NCI-H2081 treated with DMSO at 0.1 percent for 48 hours (cell line): ENCODE measurements around the gene PRM1.
"Not testable (repeated sequence)": the region's sequence is repeated elsewhere in the genome, so short reads cannot be mapped to it uniquely, and the experiment has no call there.

Source experiments
- DNase-seq: peaks from one replicate; lab custom pipeline; 2025; lab: John Stamatoyannopoulos, UW

Gene PRM1

DNA sequence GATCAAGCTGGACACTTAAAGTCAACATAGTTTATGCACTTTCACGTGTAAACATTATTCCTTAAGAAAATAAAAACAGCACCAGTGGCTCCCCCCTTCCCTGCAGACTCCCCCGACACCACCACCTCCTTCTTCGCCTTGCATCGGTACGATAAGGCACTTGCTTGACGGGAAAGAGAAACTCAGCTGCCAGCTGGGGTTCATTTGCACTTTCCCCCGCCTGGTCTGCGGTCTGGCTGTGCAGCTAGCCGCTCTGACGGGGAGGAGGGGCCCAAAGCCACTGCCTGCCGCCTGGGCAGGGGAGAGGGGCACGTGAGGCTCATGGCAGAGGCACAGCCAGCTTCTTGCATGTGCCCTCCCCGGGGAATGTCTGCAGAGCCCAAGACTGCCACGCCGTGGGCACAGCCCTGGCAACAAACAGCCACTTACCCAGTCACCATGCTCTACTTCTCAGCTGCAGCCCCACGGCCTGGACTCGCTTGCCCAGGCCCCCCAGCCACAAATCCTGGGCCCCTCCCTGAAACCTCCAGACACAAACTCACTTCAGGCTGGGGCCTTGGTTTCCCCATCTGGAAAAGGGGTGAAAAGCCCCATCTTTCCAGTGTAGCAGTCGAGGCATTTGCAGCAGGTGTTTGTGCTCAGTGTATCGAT, 16.5 kb upstream of the PRM1 start:
- no peak for DNase-seq

DNA sequence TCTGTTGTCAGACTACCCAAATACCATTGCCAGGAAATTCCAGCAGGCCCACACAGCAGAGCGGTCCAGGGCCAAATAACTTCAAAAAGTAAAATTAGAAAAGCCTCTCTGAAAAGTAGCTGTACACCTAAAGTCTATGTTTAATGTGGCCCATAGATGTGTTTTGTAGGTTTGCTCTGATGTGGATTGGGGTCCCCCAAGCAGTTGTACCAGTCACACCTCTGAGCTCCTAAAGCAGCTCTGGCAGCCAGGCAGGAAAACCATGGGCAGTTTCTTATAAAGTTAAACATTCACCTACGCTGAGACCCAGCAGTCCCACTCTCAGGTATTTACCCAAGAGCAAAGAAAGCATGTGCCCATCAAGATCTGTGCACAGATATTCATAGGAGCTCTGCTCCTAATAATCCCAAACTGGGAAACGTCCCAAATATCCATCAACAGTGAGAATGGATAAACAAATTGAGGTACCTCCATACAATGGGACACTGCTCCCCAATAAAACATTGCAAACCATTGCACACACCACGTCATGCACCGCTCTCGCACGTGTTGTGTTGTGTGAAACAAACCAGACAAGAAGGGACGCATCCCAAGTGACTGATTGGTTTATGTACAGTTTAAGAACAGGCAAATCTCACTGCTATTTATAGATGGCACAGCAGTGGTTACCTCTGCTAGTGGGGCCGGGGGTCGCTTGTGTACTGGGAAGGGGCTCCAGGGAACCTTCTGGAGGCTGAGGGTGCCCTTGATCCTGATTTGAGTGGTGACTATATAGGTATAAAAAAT, 15.8 kb upstream of the PRM1 start:
- DNase-seq = no peak

DNA sequence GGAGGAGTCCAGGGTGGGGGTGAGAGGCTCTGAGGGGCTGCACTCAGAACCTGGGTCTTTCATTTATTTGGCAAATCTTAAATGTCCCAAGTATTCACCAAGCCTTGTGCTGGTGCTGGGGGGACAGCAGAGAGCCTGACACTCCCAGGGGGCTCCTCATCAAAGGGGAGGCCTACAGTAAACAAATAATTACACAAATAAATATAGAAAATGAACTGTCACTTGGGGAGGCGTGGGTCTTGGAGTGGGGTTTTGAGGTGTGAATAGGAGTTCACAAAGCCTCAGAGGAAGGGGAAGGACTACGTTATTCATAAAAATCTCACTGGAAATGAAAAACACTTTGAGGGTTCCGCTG, 15.2 kb upstream of the PRM1 start:
- DNase-seq = no peak

DNA sequence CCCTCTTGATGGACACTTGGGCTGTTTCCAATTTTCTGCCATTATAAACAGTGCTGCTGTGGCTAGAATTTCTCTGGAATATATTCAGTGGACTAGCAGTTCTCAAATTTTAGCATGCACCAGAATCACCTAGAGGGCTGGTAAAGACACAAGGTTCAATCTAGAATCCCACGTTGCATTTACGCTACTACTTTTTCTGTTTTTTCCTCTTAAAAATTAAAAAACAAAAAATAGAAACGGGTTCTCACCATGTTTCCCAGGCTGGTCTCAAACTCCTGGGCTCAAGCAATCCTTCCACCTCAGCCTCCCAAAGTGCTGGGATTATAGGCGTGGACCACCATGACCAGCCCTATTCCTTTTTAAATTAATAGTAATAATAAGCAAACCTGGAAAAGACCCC, 14.5 kb upstream of the PRM1 start:
- DNase-seq = no peak

DNA sequence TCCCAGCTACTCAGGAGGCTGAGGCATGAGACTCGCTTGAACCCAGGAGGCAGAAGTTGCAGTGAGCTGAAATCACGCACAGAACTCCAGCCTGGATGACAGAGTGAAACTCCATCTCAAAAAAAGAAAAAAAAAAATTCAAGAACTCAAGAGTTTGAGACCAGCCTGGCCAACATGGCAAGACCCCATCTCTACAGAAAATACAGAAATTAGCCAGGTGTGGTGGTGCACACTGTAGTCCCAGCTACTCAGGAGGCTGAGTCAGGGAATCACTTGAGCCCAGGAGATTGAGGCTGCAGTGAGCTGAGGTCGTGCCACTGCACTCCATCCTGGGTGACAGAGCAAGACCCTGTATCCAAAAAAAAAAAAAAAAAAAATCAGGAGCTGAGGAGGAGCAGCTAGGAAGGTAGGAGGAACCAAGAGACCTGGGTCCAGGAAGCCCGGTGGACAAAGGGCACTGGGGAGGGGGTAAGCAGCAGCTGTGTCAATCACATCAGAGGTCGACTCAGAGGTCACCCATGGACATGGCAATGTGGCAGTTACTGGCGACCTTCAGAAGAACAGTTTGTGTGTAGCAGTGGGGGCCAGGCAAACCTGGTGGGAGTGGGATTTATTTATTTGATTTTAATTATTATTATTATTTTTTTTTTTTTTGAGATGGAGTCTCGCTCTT, 11.1 kb upstream of the PRM1 start:
- no peak for DNase-seq

DNA sequence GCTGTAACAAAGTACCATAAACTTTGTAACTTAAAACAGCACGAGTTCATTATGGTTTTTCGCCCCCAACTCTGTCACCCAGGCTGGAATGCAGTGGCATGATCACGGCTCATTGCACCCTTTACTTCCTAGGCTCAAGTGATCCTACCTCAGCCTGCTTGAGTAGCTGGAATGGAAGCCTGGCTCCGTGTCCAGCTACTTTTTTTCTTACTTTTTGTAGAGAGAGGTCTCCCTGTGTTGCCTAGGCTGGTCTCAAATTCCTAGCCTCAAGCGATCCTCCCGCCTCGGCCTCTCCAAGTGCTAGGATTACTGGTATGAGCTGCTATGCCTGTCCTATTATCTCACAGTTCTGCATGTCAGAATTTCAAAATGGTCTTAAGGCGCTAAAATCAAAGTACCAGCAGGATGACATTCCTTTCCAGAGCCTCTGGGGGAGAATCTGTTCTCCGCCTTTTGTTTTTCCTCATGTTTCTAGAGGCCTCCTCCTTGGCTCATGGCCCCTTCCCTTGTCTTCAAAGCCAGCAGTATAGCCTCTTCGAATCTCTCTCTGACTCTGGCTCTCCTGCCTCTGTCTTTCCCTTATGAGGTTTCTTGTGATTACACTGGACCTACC, 10.1 kb upstream of the PRM1 start:
- DNase-seq = no peak

DNA sequence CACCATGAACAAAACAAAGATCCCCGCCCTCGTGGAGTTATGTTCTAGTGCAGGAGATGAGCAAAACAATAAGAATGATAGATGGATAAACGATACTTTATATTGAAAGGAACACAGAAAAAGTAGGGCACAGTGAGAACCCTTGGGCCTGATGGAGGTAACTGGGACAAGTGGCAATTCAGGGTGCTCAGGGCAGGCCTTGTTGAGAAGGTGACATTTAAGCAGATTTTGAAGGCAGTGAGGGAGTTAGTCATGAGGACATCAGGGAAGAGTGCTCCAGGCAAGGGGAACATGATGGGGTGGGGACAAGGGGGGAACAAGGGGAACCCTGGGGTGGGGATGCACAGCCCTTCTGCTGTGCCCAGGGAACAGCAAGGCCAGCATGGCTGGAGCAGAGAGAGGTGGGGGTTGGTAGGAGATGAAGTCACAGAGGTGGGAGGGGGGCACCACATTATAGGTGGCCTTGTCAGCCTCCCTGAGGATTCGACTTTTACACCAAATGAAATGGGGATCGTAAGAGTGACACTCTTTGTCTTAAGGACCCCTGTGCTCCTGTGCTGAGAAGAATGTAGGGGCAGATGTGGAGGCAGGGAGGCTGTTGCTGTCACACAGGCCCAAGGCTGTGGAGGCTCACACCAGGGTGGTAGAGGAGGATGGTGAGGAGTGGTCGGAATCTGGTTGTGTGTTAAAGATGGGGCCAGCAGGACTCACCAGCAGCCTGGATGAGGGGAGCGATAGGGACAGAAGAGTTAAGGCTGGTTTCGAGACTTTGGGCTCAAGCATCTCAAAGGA, 9.2 kb upstream of the PRM1 start:
- no peak for DNase-seq

DNA sequence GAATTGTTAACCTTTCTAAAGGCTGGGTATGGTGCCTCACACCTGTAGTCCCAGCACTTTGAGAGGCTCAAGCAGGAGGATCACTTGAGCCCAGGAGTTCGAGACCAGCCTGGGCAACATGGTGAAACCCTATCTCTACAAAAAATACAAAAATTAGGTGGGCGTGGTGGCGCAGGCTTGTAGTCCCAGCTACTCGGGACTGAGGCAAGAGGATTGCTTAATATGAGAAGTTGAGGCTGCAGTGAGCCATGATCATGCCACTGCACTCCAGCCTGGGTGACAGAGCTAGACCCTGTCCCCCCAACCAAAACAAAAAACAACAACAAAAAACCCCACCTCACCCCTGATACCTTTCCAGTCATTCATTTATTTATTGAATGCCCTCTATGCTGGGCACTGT, 8.6 kb upstream of the PRM1 start:
- DNase-seq = not testable (repeated sequence)

DNA sequence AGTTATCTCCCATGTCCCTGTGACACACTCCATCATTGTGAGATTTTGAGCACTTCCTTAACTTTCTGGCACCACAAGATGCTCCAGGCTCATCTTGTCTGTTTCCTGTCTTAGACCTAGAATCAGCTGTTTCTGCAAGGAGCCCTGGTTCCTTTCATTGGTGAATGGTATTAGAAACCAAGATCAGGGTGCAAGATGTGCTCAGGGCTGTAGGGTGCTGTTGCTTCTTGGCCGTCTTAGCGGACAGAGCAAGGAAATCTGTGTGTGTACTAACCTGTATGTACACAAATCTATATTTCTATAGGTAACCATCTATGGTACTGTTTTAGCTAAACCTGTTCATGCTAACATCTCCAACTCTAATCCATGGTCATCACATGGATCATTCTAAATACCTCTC, 8.1 kb upstream of the PRM1 start:
- DNase-seq = no peak

DNA sequence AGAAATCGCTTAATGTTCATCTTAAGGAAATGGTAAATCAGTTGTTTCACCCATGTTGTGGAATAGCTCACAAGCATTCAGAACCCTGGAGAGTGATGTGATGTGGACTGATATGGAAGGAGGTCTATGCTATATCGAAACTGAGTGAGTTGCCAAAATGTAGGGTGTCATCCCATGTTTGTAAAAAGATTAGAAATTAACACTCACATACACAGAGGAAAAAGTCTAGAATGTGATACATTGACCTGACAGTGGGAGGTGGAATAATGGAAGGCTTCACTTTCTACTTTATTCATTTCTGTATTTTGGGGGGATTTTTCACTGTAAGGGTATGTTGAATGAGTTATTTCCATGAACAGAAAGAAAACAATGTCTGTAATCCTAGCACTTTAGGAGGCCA, 4.7 kb upstream of the PRM1 start:
- no peak for DNase-seq

DNA sequence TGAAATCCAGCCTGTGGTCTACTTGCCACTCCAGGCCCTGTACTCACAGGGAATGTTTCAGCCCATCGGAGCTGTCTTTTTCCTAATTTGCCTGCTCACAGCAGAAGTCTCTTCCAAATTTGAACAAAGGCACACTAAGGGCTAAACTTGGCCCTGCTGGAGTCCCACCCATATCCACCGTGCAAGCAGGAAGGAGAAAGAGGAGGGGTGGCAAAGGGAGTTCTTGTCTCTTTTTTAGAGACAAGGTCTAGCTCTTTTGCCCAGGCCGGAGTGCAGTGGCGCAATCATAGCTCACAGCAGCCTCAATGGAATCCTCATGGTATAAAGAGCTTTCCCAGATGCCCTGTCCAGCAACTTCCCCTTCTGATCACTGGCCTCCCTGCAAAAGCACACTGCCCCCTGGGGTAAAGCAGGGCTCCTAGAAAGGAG, 2.7 kb upstream of the PRM1 start:
- no peak for DNase-seq

DNA sequence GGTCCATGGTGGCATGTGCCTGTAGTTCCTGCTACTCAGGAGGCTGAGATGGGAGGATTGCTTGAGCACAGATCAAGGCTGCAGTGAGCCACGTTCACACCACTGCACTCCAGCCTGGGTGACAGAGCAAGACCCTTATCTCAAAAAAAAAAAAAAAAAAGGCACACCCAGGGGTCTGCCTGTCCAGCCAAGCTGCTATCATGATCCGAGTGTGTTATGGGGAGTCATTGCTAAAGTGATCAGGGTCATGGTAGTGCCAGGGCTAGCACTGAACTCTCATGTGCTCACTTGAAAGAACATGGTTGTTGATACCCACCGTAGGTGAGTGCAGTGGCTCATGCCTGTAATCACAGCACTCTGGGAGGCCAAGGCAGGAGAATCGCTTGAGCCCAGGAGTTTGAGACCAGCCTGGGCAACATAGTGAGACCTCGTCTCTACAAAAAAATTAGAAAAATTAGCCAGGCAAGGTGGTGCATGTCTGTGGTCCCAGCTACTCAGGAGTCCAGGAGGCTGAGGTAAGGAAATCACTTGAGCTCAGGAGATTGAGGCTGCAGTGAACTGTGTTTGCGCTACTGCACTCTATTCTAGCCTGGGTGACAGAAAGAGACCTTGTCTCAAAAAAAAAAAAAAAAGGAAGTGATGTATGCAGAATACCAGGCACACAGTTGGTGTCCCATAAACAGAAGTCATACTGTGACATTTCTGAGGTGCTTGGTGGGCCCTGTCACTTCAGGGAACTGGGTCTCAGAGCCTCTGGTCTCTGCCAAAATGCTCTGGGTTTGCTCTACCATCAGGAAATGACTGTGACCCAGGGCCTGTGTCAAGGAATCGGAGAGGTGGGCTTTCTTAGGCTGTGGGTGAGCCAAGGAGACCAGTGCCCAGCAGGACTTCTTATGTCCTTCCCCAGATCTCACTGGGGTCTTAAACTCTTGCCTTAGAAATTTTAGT, 2.2 kb downstream of the PRM1 start:
- no peak for DNase-seq

DNA sequence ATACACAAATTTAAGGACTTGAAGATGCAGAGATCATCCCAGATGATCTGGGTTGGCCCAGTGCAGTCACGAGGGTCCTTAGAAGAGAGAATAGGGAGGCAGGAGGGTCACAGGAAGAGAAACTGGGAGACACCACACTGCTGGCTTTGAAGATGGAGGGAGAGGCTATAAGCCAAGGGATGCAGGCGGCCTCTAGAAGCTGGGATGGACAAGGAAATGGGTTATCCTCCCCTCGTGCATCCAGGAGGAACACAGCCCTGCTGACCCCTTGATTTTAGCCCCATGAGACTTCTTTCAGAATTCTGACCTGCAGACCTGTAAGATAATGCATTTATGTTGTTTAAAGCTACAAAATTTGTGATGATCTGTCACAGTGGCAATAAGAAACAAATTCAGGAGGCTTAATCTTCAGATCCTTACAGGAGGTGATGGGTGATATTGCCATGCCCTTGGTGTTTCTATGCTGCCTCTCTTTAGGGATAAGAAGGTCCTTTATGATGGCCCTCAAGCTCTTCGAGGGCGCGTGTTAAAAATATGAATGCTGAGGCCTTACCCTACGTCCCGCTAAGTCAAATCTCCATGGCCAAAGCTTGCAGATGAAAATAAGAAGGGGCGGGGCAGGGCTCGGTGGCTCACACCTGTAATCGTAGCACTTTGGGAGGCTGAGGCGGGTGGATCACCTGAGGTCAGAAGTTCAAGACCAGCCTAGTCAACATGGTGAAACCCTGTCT, 3.4 kb downstream of the PRM1 start:
- no peak for DNase-seq

DNA sequence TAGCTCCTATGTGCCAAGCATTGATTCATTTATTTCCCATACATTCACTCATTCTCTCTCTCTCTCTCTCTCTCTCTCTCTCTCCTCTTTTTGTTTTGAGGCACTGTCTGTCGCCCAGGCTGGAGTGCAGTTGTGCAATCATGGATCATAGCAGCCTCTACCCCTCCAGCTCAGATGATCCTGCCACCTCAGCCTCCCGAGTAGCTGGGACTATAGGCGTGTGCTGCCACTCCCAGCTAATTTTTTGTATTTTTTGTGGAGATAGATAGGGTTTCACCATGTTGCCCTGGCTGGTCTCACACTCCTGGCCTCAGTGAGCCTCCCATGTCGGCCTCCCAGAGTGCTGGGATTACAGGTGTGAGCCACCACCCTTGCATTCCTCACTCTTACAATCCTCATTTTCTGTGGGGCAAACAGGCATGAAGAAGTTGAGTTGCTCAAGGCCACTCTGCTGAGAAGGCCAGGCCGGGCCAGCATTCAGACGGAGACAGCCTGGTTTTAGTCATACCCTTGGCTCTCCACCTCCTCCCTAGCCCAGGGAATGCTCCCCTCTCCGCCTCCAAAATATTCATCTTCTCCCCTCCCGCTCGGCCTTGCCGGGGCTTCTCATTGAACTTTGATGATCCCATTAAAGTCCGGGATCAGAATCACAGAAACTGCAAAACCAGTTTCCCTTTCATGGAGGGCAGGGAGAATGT, 4.1 kb downstream of the PRM1 start:
- DNase-seq = no peak

DNA sequence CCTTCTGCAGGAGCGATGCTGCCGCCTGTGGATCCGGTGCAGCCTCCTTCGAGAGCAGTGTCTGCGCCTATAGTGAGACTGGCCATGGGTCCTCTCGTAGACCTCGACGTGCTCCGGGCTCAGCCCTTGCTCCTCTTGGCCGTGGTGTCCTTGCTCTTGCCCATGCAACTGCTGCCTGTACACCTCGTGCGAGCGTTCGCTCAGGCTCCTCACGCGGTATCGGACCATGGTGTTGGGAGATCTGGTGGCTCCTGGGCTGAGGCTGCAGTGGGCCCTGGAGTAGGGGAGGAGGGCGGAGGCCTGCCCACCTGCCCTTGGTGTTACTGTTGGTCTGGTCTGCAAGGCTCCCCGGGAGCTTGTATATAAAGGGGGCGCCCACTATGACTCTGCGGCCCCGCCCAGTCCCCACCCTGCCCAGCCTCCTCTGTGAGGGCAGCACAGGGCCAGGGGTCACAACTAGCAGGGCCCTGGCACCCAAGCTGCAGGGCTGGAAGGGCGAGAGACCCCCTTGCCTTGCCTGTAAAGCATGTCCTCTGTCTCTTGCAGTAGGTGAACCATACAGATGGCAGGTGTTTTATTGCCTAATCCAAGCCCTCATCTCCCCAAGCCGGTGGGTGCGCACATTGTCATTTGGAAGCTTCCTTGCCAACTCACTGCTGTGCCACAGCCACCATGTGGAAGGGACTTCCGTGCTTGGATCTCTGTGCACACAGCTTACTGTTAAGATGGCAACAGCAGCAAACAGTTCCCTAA, 4.8 kb downstream of the PRM1 start, which contains the start of gene PRM2:
TSS of gene PRM2 (minus strand) at position 338 of the 753 bp plus-strand sequence. CDS start at position 228, 110 bp downstream.
- DNase-seq = no peak

DNA sequence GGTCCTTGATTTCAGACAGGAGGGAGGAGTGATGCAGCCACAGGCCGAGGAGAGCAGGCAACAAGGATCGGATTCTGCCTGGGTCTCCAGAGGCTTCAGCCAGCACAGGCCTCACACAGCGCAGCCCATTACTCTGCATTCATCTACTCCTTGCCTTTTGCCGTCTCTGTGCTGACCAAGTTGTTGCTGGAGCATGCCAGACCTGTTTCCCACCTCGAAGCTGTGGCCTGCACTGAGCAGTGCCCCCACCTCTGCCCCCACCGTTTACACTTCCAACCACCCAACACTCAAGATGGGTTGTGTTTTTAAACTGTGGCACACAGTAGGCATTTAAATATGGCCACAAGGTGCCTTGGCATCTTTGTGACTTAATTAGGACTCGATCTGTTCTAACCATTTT, 6.2 kb downstream of the PRM1 start:
- no peak for DNase-seq

DNA sequence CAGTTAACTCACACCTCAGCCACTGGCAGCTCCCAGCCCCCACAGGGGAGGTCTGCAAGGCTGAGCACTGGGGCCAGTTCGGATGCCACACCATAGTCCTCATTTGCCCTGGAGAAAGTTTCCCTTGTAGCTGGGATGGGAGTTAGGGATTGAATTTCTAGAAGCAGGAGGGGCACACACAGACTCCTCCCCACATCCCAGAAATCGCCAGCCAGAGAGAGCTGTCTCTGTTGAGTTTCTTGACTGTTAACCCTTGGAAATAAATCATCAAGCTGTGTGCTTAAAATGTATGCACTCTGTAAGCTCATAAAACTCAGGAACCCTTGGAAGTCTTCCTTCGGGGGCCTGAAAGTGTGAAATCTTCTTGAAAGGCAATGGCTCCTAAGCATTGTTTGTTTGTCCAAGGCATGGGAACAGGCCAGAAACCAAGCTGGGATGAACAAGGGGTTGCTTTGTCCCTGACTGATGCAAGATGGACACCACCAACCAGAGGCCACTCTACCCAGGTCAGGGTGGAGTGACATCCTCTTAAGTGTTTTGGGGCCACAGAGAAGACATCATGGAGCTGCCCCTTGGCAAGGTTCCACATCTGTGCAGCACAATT, 7.3 kb downstream of the PRM1 start:
- no peak for DNase-seq
